Measurements from ENCODE around the gene TAF11L11. TPM values are rescaled to one million over a fixed set of nuclear protein-coding genes. Genes with fewer than 3 reads are reported as not detected.
"Not testable (repeated sequence)": the region's sequence is repeated elsewhere in the genome, so short reads cannot be mapped to it uniquely, and the experiment has no call there.

Gene TAF11L11
- not detected in 2 replicates for polyA plus RNA-seq (2014; cell fraction: cytosol; rRNA removed)
- not detected in 2 replicates for polyA plus RNA-seq (2014; cell fraction: nucleus; rRNA removed)

DNA sequence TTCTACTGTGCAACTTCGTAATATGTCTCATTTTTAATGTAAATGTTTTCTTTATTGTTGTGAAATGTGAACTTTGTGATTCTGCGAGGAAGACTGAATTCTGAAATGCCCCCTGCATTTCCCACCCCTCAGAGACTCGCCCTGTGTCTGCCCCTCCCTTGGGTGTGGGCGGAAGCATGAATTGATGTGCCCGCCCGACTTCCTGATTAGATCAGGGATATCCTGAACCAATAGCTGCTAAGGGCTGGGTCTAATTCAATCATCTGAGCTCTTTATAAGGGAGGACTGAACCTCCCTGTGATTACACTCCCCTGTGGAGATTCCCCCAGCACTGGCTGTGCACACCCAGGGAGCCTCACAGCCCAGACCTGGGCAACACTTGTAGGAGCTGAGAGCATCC, at the start of gene TAF11L11:
Gene TAF11L11 (plus strand): TSS at position 304 of the 400 bp plus-strand sequence.
- not testable (repeated sequence) for DNase-seq (ENCODE audit: low spot score)

GRCh38 chr5:17585658-17586057, 18.3 kb upstream of the TAF11L11 start, which contains the start of gene TAF11L7:
Gene TAF11L7, minus strand, starts transcription at chr5:17585758.
- not testable (repeated sequence) for DNase-seq (ENCODE audit: low spot score)

GRCh38 chr5:17590860-17591259, 13.1 kb upstream of the TAF11L11 start, which contains the start of gene TAF11L8:
Gene TAF11L8, minus strand, starts transcription at chr5:17590960.
- not testable (repeated sequence) for DNase-seq (ENCODE audit: low spot score)

- DNase-seq (ENCODE audit: low spot score), result not testable (repeated sequence)
Measured at GRCh38 chr5:17594255-17594654, 9.7 kb upstream of the TAF11L11 start, which contains the start of gene TAF11L9. Gene TAF11L9, minus strand, starts transcription at chr5:17594394.

GRCh38 chr5:17597728-17598127, 6.3 kb upstream of the TAF11L11 start, which contains the start of gene TAF11L10:
Gene TAF11L10, minus strand, starts transcription at chr5:17597828.
- DNase-seq (ENCODE audit: low spot score), result not testable (repeated sequence)

- DNase-seq (ENCODE audit: low spot score), result no peak
Measured at GRCh38 chr5:17604951-17605350, 968 bp downstream of the TAF11L11 start.

GRCh38 chr5:17607461-17607860, 3.5 kb downstream of the TAF11L11 start:
- DNase-seq (ENCODE audit: low spot score), result not testable (repeated sequence)

GRCh38 chr5:17610092-17610491, 6.1 kb downstream of the TAF11L11 start, which contains the start of gene TAF11L12:
Gene TAF11L12, plus strand, starts transcription at chr5:17610392.
- not testable (repeated sequence) for DNase-seq (ENCODE audit: low spot score)

- DNase-seq (ENCODE audit: low spot score), result peak; percentile 75
Measured at GRCh38 chr5:17614872-17615605, 11.1 kb downstream of the TAF11L11 start.

- DNase-seq (ENCODE audit: low spot score), result no peak
Measured at GRCh38 chr5:17619354-17619753, 15.4 kb downstream of the TAF11L11 start.

DNA sequence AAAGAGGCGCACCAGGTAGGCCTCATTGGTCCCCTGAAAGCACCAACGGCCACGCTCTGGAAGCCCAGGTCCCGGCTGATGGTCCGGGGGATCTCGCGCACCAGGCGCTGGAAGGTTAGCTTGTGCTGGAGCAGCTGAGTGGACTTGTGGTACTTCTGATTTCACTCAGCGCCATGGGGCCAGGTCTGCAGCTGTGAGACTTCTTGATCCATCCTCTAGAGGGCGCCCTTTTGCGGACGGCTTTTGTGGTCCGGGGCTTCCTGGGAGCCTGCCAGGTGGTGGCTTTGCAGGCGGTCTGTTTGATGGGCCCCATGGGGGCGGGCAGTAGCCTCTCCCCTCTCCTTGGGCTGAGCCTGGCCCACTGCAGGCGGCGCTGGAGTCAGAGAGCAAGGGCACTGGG, 16.6 kb downstream of the TAF11L11 start:
- no peak for DNase-seq (ENCODE audit: low spot score)

- DNase-seq (ENCODE audit: low spot score), result no peak
Measured at GRCh38 chr5:17625686-17626085, 21.7 kb downstream of the TAF11L11 start.

DNA sequence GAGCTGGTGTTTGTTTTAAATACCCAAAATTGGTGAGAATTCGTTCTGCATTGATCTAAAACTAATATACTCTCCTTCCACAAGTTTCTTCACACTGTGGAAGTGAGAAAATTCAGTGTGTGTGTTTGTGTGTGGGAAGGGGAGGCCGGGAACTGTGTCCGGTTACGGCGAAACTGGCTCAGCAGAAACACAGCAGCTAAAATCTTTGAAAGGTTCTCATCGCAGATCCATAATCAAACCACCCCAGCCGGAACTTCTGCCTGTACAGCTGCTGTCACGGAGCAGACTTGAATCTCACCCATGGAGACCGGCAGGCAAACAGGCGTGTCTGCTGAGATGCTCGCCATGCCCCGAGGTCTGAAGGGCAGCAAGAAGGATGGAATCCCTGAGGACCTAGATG, 27.8 kb downstream of the TAF11L11 start, which contains the start of gene TAF11L13:
Gene TAF11L13 (plus strand): TSS at position 301 of the 400 bp plus-strand sequence.
- not testable (repeated sequence) for DNase-seq (ENCODE audit: low spot score)

- no peak for DNase-seq (ENCODE audit: low spot score)
Measured at GRCh38 chr5:17634160-17634559, 30.2 kb downstream of the TAF11L11 start, which contains the start of gene TAF11L14. Gene TAF11L14, plus strand, starts transcription at chr5:17634460.

DNA sequence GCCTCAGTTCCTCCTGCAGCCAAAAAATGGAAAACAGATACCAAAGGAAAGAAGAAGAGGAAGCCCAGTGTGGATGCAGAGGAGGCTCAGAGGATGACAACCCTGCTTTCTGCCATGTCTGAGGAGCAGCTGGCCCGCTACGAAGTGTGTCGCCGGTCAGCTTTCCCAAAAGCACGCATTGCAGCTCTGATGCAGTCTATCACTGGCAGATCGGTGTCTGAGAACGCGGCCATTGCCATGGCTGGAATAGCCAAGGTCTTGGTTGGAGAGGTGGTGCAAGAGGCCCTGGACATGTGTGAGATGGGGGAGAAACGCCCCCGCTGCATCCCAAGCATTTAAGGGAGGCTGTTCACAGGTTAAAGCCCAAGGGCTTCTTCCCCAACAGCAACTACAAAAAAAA, 45.2 kb downstream of the TAF11L11 start:
- not testable (repeated sequence) for DNase-seq (ENCODE audit: low spot score)

DNA sequence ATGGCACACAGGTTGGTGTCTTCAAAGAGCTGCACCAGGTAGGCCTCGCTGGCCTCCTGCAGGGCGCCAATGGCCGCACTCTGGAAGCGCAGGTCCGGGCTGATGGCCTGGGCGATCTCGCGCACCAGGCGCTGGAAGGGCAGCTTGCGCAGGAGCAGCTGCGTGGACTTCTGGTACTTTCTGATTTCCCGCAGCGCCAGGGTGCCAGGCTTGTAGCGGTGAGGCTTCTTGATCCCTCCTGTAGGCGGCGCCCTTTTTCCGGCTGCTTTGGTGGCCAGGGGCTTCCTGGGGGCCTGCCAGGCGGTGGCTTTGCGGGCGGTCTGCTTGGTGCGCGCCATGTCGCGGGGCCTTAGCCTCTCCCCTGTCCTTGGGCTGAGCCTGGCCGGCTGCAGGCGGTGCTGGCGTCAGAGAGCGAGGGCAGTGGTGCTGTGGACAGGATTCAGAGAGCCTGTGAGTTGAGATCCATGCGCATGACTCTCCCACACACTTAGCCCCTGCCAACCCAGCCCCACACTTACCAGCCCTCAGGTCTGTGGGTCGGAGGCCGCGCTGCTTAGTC, 51.3 kb downstream of the TAF11L11 start:
- not testable (repeated sequence) for DNase-seq (ENCODE audit: low spot score)

Small RNAs within 50 kb of the gene (small RNA-seq; reads per million reads assigned to genes)
- gene AC233724.1 (0 to 0.03 reads per million in 2 experiments), gene AC233724.2 (0 reads per million in 2 experiments), gene AC233724.3 (0 reads per million in 2 experiments), gene AC233724.4 (0 reads per million in 2 experiments), gene AC233724.6 (0 reads per million in 2 experiments), gene AC233724.7 (0 reads per million in 2 experiments)

All from SK-N-DZ (cell line).